Mesendoderm (in vitro differentiated cells): ENCODE results near the gene KLK14.

Experiments used
- DNase-seq: peaks from one replicate; pipeline ENCODE4 v3.0.0; 2013
- H2AK5ac ChIP-seq: 2 replicates; pipeline ENCODE4 v1.6.1; 2013; ENCODE audit warnings: low read length, inconsistent platforms
- H2BK120ac ChIP-seq: 2 replicates; pipeline ENCODE4 v1.6.1; 2013; ENCODE audit warnings: low read depth, mild to moderate bottlenecking, low read length, moderate library complexity, mixed read lengths
- H2BK15ac ChIP-seq: replicated peaks from 2 replicates; pipeline ENCODE4 v1.6.1; 2013; ENCODE audit warnings: low read depth, mild to moderate bottlenecking, moderate library complexity
- H2BK5ac ChIP-seq: 2 replicates; pipeline ENCODE4 v1.6.1; 2013; ENCODE audit warnings: low read length, inconsistent platforms
- H3K18ac ChIP-seq: 2 replicates; pipeline ENCODE4 v1.6.1; 2013; ENCODE audit warnings: mild to moderate bottlenecking, low read length, mixed read lengths
- H3K23ac ChIP-seq: one replicate; pipeline ENCODE4 v1.6.1; 2013; ENCODE audit warnings: low read length
- H3K27ac ChIP-seq: 2 replicates; pipeline ENCODE4 v1.5.1; 2013; ENCODE audit warnings: low read depth, mild to moderate bottlenecking, inconsistent platforms, low read length, moderate library complexity
- H3K27me3 ChIP-seq: 2 replicates; pipeline ENCODE4 v1.6.1; 2013; ENCODE audit warnings: low read length, control low read depth, mild to moderate bottlenecking, inconsistent platforms; ENCODE audit not compliant: insufficient read depth, poor library complexity
- H3K36me3 ChIP-seq: 2 replicates; pipeline ENCODE4 v1.6.1; 2013; ENCODE audit warnings: low read length, inconsistent platforms; ENCODE audit not compliant: control insufficient read depth, insufficient read depth
- H3K4ac ChIP-seq: one replicate; pipeline ENCODE4 v1.6.1; 2013; ENCODE audit warnings: low read depth, mild to moderate bottlenecking, low read length, moderate library complexity
- H3K4me1 ChIP-seq: 2 replicates; pipeline ENCODE4 v1.6.1; 2013; ENCODE audit warnings: low read depth, low read length, inconsistent platforms; ENCODE audit not compliant: control insufficient read depth
- H3K4me2 ChIP-seq: 2 replicates; pipeline ENCODE4 v1.6.1; 2013; ENCODE audit warnings: low read length
- H3K4me3 ChIP-seq: 2 replicates; pipeline ENCODE4 v1.5.1; 2013; ENCODE audit warnings: mild to moderate bottlenecking, low read length
- H3K56ac ChIP-seq: one replicate; pipeline ENCODE4 v1.6.1; 2013; ENCODE audit warnings: low read length
- H3K79me1 ChIP-seq: 2 replicates; pipeline ENCODE4 v1.6.1; 2013; ENCODE audit warnings: low read length, inconsistent platforms
- H3K79me2 ChIP-seq: 2 replicates; pipeline ENCODE4 v1.6.1; 2013; ENCODE audit warnings: mild to moderate bottlenecking, low read length; ENCODE audit not compliant: control insufficient read depth, insufficient read depth
- H3K9ac ChIP-seq: 2 replicates; pipeline ENCODE4 v1.6.1; 2013; ENCODE audit warnings: low read length, inconsistent platforms
- H4K5ac ChIP-seq: one replicate; pipeline ENCODE4 v1.6.1; 2013; ENCODE audit warnings: low read length
- H4K8ac ChIP-seq: one replicate; pipeline ENCODE4 v1.6.1; 2013; ENCODE audit warnings: low read depth, mild to moderate bottlenecking, control low read depth, low read length, moderate library complexity
- WGBS: extraction: QIAGEN DNeasy Blood & Tissue Kit; methylation state at CpG from one replicate; pipeline ENCODE4 v1.1.7; 2013; ENCODE audit warnings: low lambda C conversion rate, missing lambda C conversion rate; ENCODE audit not compliant: insufficient coverage; ENCODE audit errors: extremely low coverage; 5-methylcytosine and 5-hydroxymethylcytosine counted together

KLK14 gene

DNA sequence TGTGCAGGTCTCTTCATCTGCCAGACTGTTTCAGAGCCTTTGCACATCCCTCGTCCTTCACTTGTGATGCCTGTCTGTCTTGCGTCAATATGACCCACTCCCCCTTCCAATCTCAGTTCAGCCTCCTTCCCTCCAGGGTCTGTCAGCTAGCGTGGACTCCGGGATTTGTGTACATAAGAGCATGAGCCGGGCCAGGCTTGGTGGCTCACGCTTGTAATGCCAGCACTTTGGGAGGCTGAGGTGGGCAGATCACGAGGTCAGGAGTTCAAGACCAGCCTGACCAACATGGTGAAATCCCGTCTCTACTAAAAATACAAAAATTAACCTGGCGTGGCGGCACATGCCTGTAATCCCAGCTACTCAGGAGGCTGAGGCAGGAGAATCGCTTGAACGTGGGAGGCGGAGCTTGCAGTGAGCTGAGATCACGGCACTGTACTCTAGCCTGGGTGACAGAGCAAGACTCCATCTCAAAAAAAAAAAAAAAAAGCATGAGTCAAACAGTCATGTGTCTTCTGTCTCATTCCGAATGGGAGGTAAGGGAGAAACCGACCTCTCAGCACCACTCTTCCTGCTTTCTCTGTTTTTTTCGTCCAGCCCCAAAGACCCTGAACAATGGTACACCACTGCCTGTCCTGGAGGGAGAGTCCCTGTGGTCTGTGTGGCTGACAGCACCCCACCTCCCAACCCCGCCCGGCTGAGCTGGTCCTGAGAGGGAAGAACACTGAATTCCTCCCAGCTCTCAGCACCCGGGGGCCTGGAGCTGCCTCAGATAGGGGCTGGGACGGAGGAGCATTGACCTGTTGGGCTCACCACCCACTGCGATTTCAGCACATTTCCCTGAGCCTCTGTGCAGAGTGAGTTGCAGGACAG lies 39.7 kb upstream of the KLK14 start:
- Histone ChIP-seq H3K4me2 (no peak overlapping the region), H3K36me3 (no peaks in the 10 kb centered on the region), H3K56ac (no peak overlapping the region), H3K27me3 (no peaks in the 10 kb centered on the region), H3K4me1 (no peaks in the 10 kb centered on the region), H2BK5ac (no peak overlapping the region), H2BK120ac (no peak overlapping the region), H2AK5ac (no peak overlapping the region), H3K4me3 (no peak overlapping the region), H3K79me2 (no peaks in the 10 kb centered on the region), H3K18ac (no peak overlapping the region), H3K79me1 (no peaks in the 10 kb centered on the region), H4K5ac (no peak overlapping the region), H4K8ac (no peak overlapping the region), H3K9ac (no peak overlapping the region), H3K23ac (no peak overlapping the region), H3K4ac (no peak overlapping the region), H3K27ac (no peak overlapping the region), H2BK15ac (no peak overlapping the region)
- no peak for DNase-seq
- WGBS, result no CpG with 5 or more reads among the region's 22 CpGs

DNA sequence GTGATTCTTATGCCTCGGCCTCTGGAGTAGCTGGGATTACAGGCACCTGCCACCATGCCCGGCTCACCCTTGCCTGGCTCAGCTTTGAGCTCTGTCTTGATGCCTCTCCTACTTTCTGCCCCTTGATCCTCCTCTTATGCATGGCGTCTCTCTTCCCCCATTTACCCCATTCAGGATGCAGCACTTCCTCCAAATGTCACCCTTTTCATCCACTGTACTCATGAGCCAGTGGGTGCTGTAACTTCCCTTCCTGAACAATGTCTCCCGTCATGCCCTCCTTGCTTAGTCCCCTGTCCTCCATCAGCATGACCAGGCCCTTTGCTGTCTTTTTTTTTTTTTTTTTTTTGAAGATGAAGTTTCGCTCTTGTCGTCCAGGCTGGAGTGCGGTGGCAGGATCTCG lies 38.6 kb upstream of the KLK14 start:
- Histone ChIP-seq H3K4ac (no peak overlapping the region), H2BK120ac (no peak overlapping the region), H3K4me2 (no peak overlapping the region), H3K79me2 (no peaks in the 10 kb centered on the region), H2AK5ac (no peak overlapping the region), H4K8ac (no peak overlapping the region), H3K79me1 (no peaks in the 10 kb centered on the region), H2BK15ac (no peak overlapping the region), H3K56ac (no peak overlapping the region), H3K4me3 (no peak overlapping the region), H3K27ac (no peak overlapping the region), H3K27me3 (no peaks in the 10 kb centered on the region), H3K18ac (no peak overlapping the region), H2BK5ac (no peak overlapping the region), H4K5ac (no peak overlapping the region), H3K4me1 (no peaks in the 10 kb centered on the region), H3K23ac (no peak overlapping the region), H3K36me3 (no peaks in the 10 kb centered on the region), H3K9ac (no peak overlapping the region)
- no peak for DNase-seq
- WGBS, result no CpG with 5 or more reads among the region's 8 CpGs

DNA sequence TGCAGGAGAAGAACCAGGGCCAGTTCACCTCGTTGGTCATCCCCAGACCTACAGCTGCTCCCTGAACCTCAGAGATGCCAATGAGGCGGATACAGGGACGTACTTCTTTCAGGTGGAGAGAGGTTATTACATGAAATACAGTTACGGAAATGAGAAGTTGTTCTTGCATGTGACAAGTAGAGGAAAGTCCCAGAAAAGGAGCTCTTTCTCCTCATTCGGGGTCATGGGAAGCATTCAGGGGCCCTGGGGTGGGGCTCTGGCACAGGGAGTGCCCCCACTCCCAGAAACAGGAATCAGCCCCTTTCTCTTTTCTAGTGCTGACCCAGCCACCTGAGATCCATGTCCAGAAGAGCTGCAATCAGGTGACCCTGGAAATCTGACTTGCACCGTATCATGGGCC lies 37.5 kb upstream of the KLK14 start:
- no peak overlapping the region for H4K5ac ChIP-seq

DNA sequence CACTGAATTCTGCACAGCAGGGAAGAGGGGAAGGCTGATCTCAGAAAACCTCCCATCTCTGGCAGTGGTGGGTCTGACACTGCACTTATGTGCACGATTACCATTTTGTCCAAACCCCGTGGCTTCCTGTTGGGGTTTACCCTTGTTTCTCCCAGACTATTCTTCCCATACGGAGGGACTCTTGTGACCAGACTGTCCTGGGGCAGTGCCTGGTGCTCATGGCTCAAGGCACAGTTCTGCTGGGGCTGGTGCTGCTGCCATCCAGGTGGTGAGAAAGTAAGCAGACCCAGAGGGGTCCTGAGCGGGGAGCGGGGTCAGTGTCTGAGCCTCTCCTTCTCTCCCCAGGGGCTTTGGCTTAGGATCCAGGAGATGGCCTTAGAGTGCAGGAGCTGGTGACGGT lies 36.9 kb upstream of the KLK14 start:
- no peak overlapping the region for H2BK15ac ChIP-seq
- H3K79me1 ChIP-seq, result no peaks in the 10 kb centered on the region

More for the DNA sequence above, 37.5 kb upstream of the KLK14 start:
- Histone ChIP-seq H3K4me3 (no peak overlapping the region), H3K27me3 (no peaks in the 10 kb centered on the region), H3K4me2 (no peak overlapping the region), H4K8ac (no peak overlapping the region), H2BK120ac (no peak overlapping the region), H3K36me3 (no peaks in the 10 kb centered on the region), H3K56ac (no peak overlapping the region), H2AK5ac (no peak overlapping the region), H3K18ac (no peak overlapping the region), H3K23ac (no peak overlapping the region), H2BK5ac (no peak overlapping the region), H3K4me1 (no peaks in the 10 kb centered on the region), H3K79me2 (no peaks in the 10 kb centered on the region), H3K27ac (no peak overlapping the region), H2BK15ac (no peak overlapping the region), H3K79me1 (no peaks in the 10 kb centered on the region), H3K4ac (no peak overlapping the region), H3K9ac (no peak overlapping the region)
- no peak for DNase-seq
- no CpG with 5 or more reads among the region's 6 CpGs for WGBS

DNA sequence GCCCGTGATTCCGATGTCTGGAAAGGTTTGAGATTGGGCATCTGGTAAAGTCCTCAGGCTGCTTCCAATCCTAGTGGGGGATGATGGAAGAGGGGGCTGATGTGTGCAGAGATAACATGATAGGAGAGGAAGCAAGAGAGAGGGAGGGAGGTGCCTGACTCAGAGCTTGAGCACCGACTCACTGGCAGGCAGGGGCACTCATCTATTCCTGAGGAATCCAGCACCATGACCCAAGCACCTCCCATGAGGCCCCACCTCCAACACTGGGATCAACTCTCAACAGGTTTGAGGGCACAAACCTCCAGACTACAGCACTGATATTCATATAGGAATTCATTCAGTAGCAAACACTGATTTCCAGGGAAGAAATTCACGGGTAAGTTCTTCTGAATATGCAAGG lies 36.4 kb upstream of the KLK14 start:
- H4K8ac ChIP-seq, result no peak overlapping the region
- no peak overlapping the region for H3K18ac ChIP-seq
- no peak overlapping the region for H4K5ac ChIP-seq
- peak; percentile 40 for DNase-seq
- H3K4me3 ChIP-seq, result no peak overlapping the region
- no peak overlapping the region for H2BK120ac ChIP-seq
- H3K27ac ChIP-seq, result no peak overlapping the region
- no peaks in the 10 kb centered on the region for H3K27me3 ChIP-seq
- no peak overlapping the region for H2BK5ac ChIP-seq
- H3K4me1 ChIP-seq, result no peaks in the 10 kb centered on the region
- no peaks in the 10 kb centered on the region for H3K79me1 ChIP-seq
- H3K79me2 ChIP-seq, result no peaks in the 10 kb centered on the region
- no peak overlapping the region for H2BK15ac ChIP-seq
- no peaks in the 10 kb centered on the region for H3K36me3 ChIP-seq
- no CpG with 5 or more reads among the region's 4 CpGs for WGBS
- no peak overlapping the region for H3K9ac ChIP-seq
- H3K23ac ChIP-seq, result no peak overlapping the region
- H2AK5ac ChIP-seq, result no peak overlapping the region
- no peak overlapping the region for H3K4ac ChIP-seq
- no peak overlapping the region for H3K56ac ChIP-seq
- H3K4me2 ChIP-seq, result no peak overlapping the region

More for the DNA sequence above, 36.9 kb upstream of the KLK14 start:
- Histone ChIP-seq H3K9ac (no peak overlapping the region), H4K8ac (no peak overlapping the region), H3K23ac (no peak overlapping the region), H3K4me1 (no peaks in the 10 kb centered on the region), H3K27me3 (no peaks in the 10 kb centered on the region), H3K4me2 (no peak overlapping the region), H3K4me3 (no peak overlapping the region), H3K79me2 (no peaks in the 10 kb centered on the region), H2BK5ac (no peak overlapping the region), H3K27ac (no peak overlapping the region), H3K18ac (no peak overlapping the region), H2BK120ac (no peak overlapping the region), H3K56ac (no peak overlapping the region), H2AK5ac (no peak overlapping the region), H4K5ac (no peak overlapping the region), H3K36me3 (no peaks in the 10 kb centered on the region), H3K4ac (no peak overlapping the region)
- no peak for DNase-seq
- WGBS, result no CpG with 5 or more reads among the region's 6 CpGs
